Neuronal stem cell (in vitro differentiated cells): ENCODE results near the gene CCL4L2.
A peak's percentile ranks its signal among the peaks of the same experiment; 100 is the strongest.
"Not testable (repeated sequence)": the region's sequence is repeated elsewhere in the genome, so short reads cannot be mapped to it uniquely, and the experiment has no call there.

Experiments used
- DNase-seq: peaks from one replicate; pipeline ENCODE4 v3.0.0-alpha.2; 2013; ENCODE audit warnings: low spot score
- H2AFZ ChIP-seq: one replicate; pipeline ENCODE4 v1.6.1; 2013; ENCODE audit warnings: mild to moderate bottlenecking, low read length, inconsistent platforms
- H2AK5ac ChIP-seq: 2 replicates; pipeline ENCODE4 v1.6.1; 2013; ENCODE audit warnings: low read depth, mild to moderate bottlenecking, inconsistent platforms, low read length, moderate library complexity, mixed read lengths
- H2BK120ac ChIP-seq: 2 replicates; pipeline ENCODE4 v1.6.1; 2013; ENCODE audit warnings: low read depth, mild to moderate bottlenecking, inconsistent platforms, low read length, moderate library complexity, mixed read lengths
- H2BK12ac ChIP-seq: one replicate; pipeline ENCODE4 v1.6.1; 2013; ENCODE audit warnings: low read length, inconsistent platforms
- H2BK15ac ChIP-seq: 2 replicates; pipeline ENCODE4 v1.6.1; 2013; ENCODE audit warnings: mild to moderate bottlenecking, low read length, inconsistent platforms, mixed read lengths
- H2BK5ac ChIP-seq: one replicate; pipeline ENCODE4 v1.6.1; 2013; ENCODE audit warnings: inconsistent platforms, mild to moderate bottlenecking, low read length, moderate library complexity
- H3K14ac ChIP-seq: one replicate; pipeline ENCODE4 v1.6.1; 2013; ENCODE audit warnings: low read length, inconsistent platforms
- H3K18ac ChIP-seq: 2 replicates; pipeline ENCODE4 v1.6.1; 2013; ENCODE audit warnings: low read length, inconsistent platforms
- H3K23ac ChIP-seq: 2 replicates; pipeline ENCODE4 v1.6.1; 2013; ENCODE audit warnings: low read depth, mild to moderate bottlenecking, mixed read lengths, low read length, inconsistent platforms; ENCODE audit not compliant: poor library complexity
- H3K27ac ChIP-seq: replicated peaks from 3 replicates; pipeline ENCODE4 v1.5.1; 2013; ENCODE audit warnings: low read length, inconsistent platforms
- H3K27me3 ChIP-seq, 3 experiments: 2 replicates each; pipeline ENCODE4 v1.6.1; 2013; ENCODE audit warnings: low read length in 3 of 3, mild to moderate bottlenecking in 2 of 3, inconsistent platforms in 1 of 3, low read depth in 1 of 3, mixed read lengths in 1 of 3, moderate library complexity in 1 of 3; ENCODE audit not compliant: control insufficient read depth in 3 of 3, insufficient read depth in 3 of 3
- H3K36me3 ChIP-seq, 2 donors: replicated peaks in 1 of 2; 2 replicates each; pipeline ENCODE4 v1.6.1; 2013; ENCODE audit warnings: low read length in 2 of 2; ENCODE audit not compliant: control insufficient read depth in 2 of 2, insufficient read depth in 2 of 2
- H3K4ac ChIP-seq: 2 replicates; pipeline ENCODE4 v1.6.1; 2013; ENCODE audit warnings: inconsistent platforms, mild to moderate bottlenecking, low read length, moderate library complexity
- H3K4me1 ChIP-seq, 2 donors: 1 replicate in 1 of 2; 2 replicates in 1 of 2; pipeline ENCODE4 v1.6.1; 2013; ENCODE audit warnings: low read length in 2 of 2, low read depth in 1 of 2; ENCODE audit not compliant: control insufficient read depth in 2 of 2, insufficient read depth in 1 of 2
- H3K4me2 ChIP-seq: one replicate; pipeline ENCODE4 v1.6.1; 2013; ENCODE audit warnings: mild to moderate bottlenecking, low read length, inconsistent platforms; ENCODE audit not compliant: insufficient read depth, poor library complexity, severe bottlenecking
- H3K4me3 ChIP-seq, 2 donors: 2 replicates each; pipeline ENCODE4 v1.5.1; 2013; ENCODE audit warnings: low read length in 2 of 2, mild to moderate bottlenecking in 2 of 2, inconsistent platforms in 1 of 2, moderate library complexity in 1 of 2
- H3K79me1 ChIP-seq: one replicate; pipeline ENCODE4 v1.6.1; 2013; ENCODE audit warnings: low read depth, mild to moderate bottlenecking, inconsistent platforms, low read length, moderate library complexity
- H3K9ac ChIP-seq: one replicate; pipeline ENCODE4 v1.6.1; 2013; ENCODE audit warnings: mild to moderate bottlenecking, low read depth, low read length, inconsistent platforms; ENCODE audit not compliant: poor library complexity
- H3K9me3 ChIP-seq, 2 donors: replicated peaks in 1 of 2; 2 replicates each; pipeline versions ENCODE3 to v1.6.1; 2013; ENCODE audit warnings: low read length in 2 of 2, mild to moderate bottlenecking in 2 of 2, inconsistent platforms in 1 of 2, low read depth in 1 of 2, mixed read lengths in 1 of 2, moderate library complexity in 1 of 2; ENCODE audit not compliant: control insufficient read depth in 2 of 2, insufficient read depth in 1 of 2
- H4K8ac ChIP-seq: one replicate; pipeline ENCODE4 v1.6.1; 2013; ENCODE audit warnings: low read depth, mild to moderate bottlenecking, inconsistent platforms, low read length, moderate library complexity
- H4K91ac ChIP-seq: one replicate; pipeline ENCODE4 v1.6.1; 2013; ENCODE audit warnings: low read length, low read depth, mild to moderate bottlenecking, inconsistent platforms; ENCODE audit not compliant: poor library complexity
- WGBS, 2 donors: extraction: QIAGEN DNeasy Blood & Tissue Kit; methylation state at CpG; one replicate each; pipeline ENCODE4 v1.1.7; 2013; ENCODE audit warnings: missing lambda C conversion rate in 2 of 2, mixed read lengths in 1 of 2; ENCODE audit not compliant: insufficient read length in 2 of 2, insufficient replicate concordance in 1 of 2; ENCODE audit errors: extremely low coverage in 2 of 2; 5-methylcytosine and 5-hydroxymethylcytosine counted together

The CCL4L2 gene

GRCh38 chr17:36209575-36209974 is 1.3 kb upstream of the CCL4L2 start:
- H3K27me3 ChIP-seq: peaks cover 0 to 5% (median 0%) of the 10 kb centered on the region in 3 experiments
- no peaks in the 10 kb centered on the region for H3K36me3 ChIP-seq
- H3K27ac ChIP-seq: no peak overlapping the region
- H2BK120ac ChIP-seq: no peak overlapping the region
- H3K4ac ChIP-seq: no peak overlapping the region
- H3K4me2 ChIP-seq: no peak overlapping the region
- no peak overlapping the region for H2BK15ac ChIP-seq
- no peak for DNase-seq
- H3K4me1 ChIP-seq: peaks cover 4 to 7% of the 10 kb centered on the region in 2 donors
- no peak overlapping the region for H4K91ac ChIP-seq
- no peak overlapping the region for H2BK5ac ChIP-seq
- no peak overlapping the region for H3K9ac ChIP-seq
- no peak overlapping the region for H2BK12ac ChIP-seq
- no peak overlapping the region for H3K4me3 ChIP-seq
- H3K14ac ChIP-seq: no peak overlapping the region
- no peak overlapping the region for H3K23ac ChIP-seq
- H3K9me3 ChIP-seq: no peaks in the 10 kb centered on the region
- no peaks in the 10 kb centered on the region for H3K79me1 ChIP-seq
- H3K18ac ChIP-seq: no peak overlapping the region
- no peak overlapping the region for H2AK5ac ChIP-seq
- H4K8ac ChIP-seq: no peak overlapping the region
- no peak overlapping the region for H2AFZ ChIP-seq

GRCh38 chr17:36211484-36212271 is 815 bp downstream of the CCL4L2 start:
- not testable (repeated sequence) for H2AK5ac ChIP-seq, H3K4me3 ChIP-seq, H4K8ac ChIP-seq, H2BK5ac ChIP-seq, H4K91ac ChIP-seq, H3K36me3 ChIP-seq, H3K18ac ChIP-seq, H3K9ac ChIP-seq, H3K4me2 ChIP-seq, H3K4ac ChIP-seq, H3K4me1 ChIP-seq, H3K27me3 ChIP-seq, H3K79me1 ChIP-seq, H2BK12ac ChIP-seq, H3K27ac ChIP-seq, H3K9me3 ChIP-seq, DNase-seq, H2BK120ac ChIP-seq, H3K23ac ChIP-seq, H3K14ac ChIP-seq, H2BK15ac ChIP-seq
- peak overlapping the region; percentile 38 for H2AFZ ChIP-seq
- WGBS, 2 donors: no CpG with 5 or more reads among the region's 10 CpGs

GRCh38 chr17:36212272-36212605 is 1.4 kb downstream of the CCL4L2 start:
- H2AK5ac ChIP-seq: no peak overlapping the region
- H3K23ac ChIP-seq: no peak overlapping the region
- WGBS, 2 donors: no CpG with 5 or more reads among the region's 4 CpGs
- no peaks in the 10 kb centered on the region for H3K36me3 ChIP-seq
- H3K4me2 ChIP-seq: no peak overlapping the region
- H2BK12ac ChIP-seq: no peak overlapping the region
- no peak overlapping the region for H2AFZ ChIP-seq
- no peak overlapping the region for H3K27ac ChIP-seq
- peaks cover 4 to 7% of the 10 kb centered on the region in 2 donors for H3K4me1 ChIP-seq
- no peak overlapping the region for H2BK120ac ChIP-seq
- H3K9ac ChIP-seq: no peak overlapping the region
- no peak for DNase-seq
- H3K18ac ChIP-seq: no peak overlapping the region
- H3K79me1 ChIP-seq: no peaks in the 10 kb centered on the region
- no peak overlapping the region for H3K4me3 ChIP-seq
- H4K8ac ChIP-seq: no peak overlapping the region
- peaks cover 0 to 8% (median 0%) of the 10 kb centered on the region in 3 experiments for H3K27me3 ChIP-seq
- no peaks in the 10 kb centered on the region for H3K9me3 ChIP-seq
- H4K91ac ChIP-seq: no peak overlapping the region
- H3K4ac ChIP-seq: no peak overlapping the region
- H2BK5ac ChIP-seq: no peak overlapping the region
- no peak overlapping the region for H3K14ac ChIP-seq
- H2BK15ac ChIP-seq: no peak overlapping the region

- Histone ChIP-seq H2BK15ac (no peak overlapping the region), H3K27ac (no peak overlapping the region), H3K79me1 (no peaks in the 10 kb centered on the region), H3K9ac (no peak overlapping the region), H3K4me2 (no peak overlapping the region), H4K8ac (no peak overlapping the region), H3K36me3 (no peaks in the 10 kb centered on the region), H3K4ac (no peak overlapping the region), H3K4me3 (no peak overlapping the region), H3K27me3 (peaks cover 0 to 8% (median 0%) of the 10 kb centered on the region in 3 experiments), H3K23ac (no peak overlapping the region), H2BK5ac (no peak overlapping the region), H2AK5ac (no peak overlapping the region), H3K14ac (no peak overlapping the region), H3K4me1 (peaks cover 4 to 7% of the 10 kb centered on the region in 2 donors), H4K91ac (no peak overlapping the region), H2AFZ (no peak overlapping the region), H3K9me3 (no peaks in the 10 kb centered on the region), H2BK12ac (no peak overlapping the region), H3K18ac (no peak overlapping the region), H2BK120ac (no peak overlapping the region)
- DNase-seq: no peak
- no CpG with 5 or more reads among the region's 3 CpGs for WGBS, 2 donors
Observed at GRCh38 chr17:36212966-36213365, 2.1 kb downstream of the CCL4L2 start.
